ENCODE measurements around the gene HOXB6.

The HOXB6 gene

GRCh38 chr17:48551214-48551555, 53.6 kb downstream of the HOXB6 start:
- DNase-seq = no peak

DNA sequence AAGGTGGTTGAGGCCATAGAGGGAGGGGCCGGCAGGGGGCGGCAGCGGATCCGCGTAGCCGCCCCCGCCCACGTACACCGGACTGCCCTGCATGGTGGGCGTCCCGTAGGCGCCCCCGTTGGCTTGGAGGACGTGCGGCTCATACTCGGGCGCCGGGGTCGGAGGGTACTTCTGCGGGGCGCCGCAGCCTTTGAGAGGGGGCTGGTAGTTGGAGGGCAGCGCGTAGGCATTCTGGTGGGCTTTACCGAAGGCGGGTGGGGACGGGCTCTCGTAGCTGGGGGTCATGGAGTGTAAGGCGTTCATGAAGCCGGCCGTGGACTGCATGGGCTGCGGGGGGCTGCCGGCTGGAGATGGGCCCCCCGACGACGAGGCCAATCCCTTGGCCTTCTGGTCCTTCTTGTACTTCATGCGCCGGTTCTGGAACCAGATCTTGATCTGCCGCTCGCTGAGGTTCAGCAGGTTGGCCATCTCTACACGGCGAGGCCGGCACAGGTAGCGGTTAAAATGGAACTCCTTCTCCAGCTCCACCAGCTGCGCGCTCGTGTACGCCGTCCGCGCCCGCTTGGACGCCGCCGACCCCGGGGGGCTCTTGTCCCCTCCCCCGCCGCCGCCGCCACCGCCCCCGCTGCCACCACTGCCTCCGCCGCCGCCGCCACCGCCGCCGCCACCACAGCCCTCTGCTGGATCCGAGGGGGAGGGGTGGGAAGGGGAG, 54.1 kb downstream of the HOXB6 start:
- no peak for DNase-seq

GRCh38 chr17:48549914-48550501, 54.8 kb downstream of the HOXB6 start:
- no peak for DNase-seq

GRCh38 chr17:48549281-48549630, 55.5 kb downstream of the HOXB6 start:
- no peak for DNase-seq

- no peak for DNase-seq
Measured at GRCh38 chr17:48548523-48549280, 56.1 kb downstream of the HOXB6 start.

DNA sequence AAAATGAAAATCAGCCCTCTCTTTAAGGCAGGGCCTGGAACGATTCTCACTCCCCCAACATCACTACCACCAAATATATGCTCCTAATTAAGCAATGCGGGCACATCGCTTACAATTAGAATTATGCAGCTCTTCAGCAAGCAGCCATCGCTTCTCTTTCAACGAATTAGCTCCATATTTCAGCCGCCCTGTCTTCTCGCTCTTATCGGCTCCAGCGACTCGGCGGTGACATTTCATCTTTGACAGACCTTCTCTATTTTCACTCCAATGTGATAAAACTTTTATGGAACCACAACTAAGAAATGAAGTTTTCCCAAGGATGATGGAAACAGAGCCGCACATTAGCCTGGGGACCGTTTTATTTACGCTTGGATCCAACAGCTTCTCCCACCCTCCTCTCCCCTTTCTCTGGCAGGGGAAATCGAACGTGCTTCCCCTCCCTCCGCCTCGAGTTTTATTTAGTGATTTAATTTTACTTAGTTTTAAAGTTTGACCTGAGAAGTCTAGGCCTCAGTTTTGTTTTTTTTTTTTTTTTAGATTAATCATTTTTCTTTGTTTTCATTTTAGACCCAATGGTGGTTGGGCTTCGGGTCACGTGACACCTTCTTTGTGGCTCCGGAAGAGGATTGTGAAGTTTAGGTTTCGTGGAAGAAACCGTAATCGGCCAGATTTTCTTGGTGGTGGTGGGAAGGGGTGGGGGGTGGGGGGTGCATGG, 56.8 kb downstream of the HOXB6 start:
- peak; percentile 58 for DNase-seq

DNA sequence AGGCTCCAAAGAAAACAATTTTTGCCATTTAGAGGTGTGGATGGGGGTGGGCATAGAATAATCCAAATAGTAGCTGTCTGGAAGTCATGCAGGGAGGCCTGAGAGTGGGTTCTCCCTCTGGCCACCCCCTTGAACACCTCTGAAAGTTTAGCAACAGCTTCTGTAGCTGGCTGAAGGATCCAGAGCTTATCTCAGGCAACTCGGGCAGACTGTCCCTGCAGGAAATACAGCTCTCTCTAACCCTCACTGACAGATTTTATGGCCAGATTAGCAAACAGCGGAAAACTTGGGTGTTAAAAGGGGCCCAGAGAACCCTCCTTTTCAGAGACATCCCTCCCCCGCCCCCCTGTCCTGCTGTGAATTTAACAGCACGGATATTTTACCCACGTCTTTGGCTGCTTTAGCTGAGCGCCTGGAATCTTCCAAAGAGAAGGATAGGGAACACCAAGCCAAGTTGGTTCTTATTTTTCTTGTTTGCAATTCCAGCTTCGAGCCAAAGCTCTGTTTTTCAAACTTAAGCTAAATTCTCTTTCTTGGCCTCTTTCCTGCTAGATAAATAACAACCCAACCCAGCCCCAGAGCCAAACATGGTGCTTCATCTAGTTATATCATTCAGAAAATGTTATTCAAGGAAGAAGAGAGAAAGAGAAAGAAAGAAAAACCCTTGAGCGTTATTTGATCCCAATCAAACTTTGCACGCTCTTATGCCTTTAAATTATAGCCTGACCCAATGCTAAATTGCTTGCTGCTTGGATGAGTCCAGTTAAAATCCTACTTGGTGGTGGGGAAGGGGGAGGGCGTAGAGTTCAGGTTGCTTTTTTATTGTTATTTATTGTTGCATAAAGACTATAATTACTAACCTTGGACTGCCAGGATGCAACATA, 57.6 kb downstream of the HOXB6 start:
- DNase-seq = no peak

GRCh38 chr17:48546137-48546923, 58.5 kb downstream of the HOXB6 start:
- DNase-seq = no peak

Measured in CD4-positive, alpha-beta T cell treated with Interleukin-10 for 1 hour (primary cell).